Measurements from ENCODE around the gene ENPEP. TPM values are rescaled to one million over a fixed set of nuclear protein-coding genes. Genes with fewer than 3 reads are reported as not detected.

Gene ENPEP
- 0.24 and 0.68 TPM in 2 replicates for total RNA-seq (2014; rRNA removed; shearing (Covaris generic))

GRCh38 chr4:110475881-110476818 is at the start of gene ENPEP:
TSS of gene ENPEP (plus strand) at chr4:110476155. CDS start at chr4:110476415, 260 bp downstream.

Small RNAs within 50 kb of the gene (small RNA-seq; reads per million reads assigned to genes)
- not detected for gene RF00494

Other genes starting within 250 kb of the ENPEP start
- gene PITX2, start 146.9 kb downstream of the ENPEP start, total RNA-seq (2014; rRNA removed; shearing (Covaris generic)) = 4.8 and 4.9 TPM in 2 replicates

Data from A375 (cell line).